ENCODE data around the gene PRKN.

- TF ChIP-seq CTCF (IDR thresholded peaks at IDR 0.05) (no peak), ZFX (IDR thresholded peaks at IDR 0.05; ENCODE audit: borderline replicate concordance) (no peak)
Measured at GRCh38 chr6:161479376-161479775, 1248.2 kb downstream of the PRKN start.

Data from 22Rv1 (cell line).